ENCODE measurements around the gene ZMYM1. TPM values are rescaled to one million over a fixed set of nuclear protein-coding genes. Genes with fewer than 3 reads are reported as not detected.
A peak's percentile ranks its signal among the peaks of the same experiment; 100 is the strongest.

The ZMYM1 gene
- 2.8 and 5.7 TPM in 2 replicates for total RNA-seq

DNA sequence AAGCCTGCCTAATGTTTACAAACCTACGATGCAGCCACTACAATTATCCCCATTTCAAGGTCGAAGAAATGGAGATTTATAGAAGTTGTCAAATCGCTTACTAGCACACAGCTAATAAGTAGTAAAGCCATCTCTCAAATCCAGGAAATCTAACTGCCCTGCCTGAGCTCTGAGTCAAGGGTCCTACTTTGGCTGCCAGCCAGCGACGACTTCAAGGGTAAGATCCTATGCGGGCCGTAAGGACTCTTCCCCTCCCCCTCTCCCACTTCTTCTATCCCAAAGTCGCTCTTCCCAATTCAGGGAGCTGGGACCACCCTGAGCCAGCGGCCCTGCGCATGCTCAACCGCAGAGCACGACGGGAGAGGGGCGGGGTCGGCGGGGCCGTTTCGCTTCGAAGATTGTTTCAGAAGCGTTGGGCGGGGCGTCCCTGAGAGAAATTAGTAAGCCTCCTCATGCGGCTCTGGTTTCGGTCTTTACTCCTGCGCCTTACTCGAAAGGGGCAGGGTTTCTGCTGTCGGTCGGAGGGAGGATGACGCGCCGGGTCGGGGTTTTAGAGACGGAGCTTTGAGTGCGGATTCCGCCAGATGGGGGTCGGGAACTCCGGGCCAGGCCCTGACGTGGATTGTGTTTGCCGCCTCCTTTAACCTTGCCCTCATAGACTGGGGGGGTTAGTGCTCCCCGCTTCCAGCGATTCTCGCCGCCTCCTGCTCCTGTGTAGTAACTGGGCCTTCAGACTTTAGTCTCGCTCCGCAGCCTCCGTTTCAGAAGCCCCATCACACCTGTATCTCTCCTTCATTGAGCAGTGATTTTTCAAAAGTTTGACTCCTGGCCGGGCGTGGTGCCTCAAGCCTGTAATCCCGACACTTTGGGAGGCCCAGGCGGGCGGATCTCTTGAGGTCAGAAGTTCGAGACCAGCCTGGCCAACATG, at the start of gene ZMYM1:
TSS of gene ZMYM1 (plus strand) at position 383 of the 928 bp plus-strand sequence. CDS start 14,603 bp downstream, outside the sequence.
- intact Hi-C loops (cut with micrococcal nuclease), result loop anchor here (1.0 to 10.0 kb wide), 5 partner anchors 48 to 224 kb away; partner anchors contain the start of genes SMIM12, TMEM35B, ZMYM4 and ZMYM6
- H3K36me3 Mint-ChIP-seq (ENCODE audit: low read depth), result peaks cover 9% of the 10 kb centered on the region
- peak; percentile 95 for DNase-seq
- peaks cover 5% of the 10 kb centered on the region for H3K27me3 Mint-ChIP-seq
- H3K4me1 Mint-ChIP-seq, result peaks cover 28% of the 10 kb centered on the region
- H3K27ac Mint-ChIP-seq, result peak within 1 kb of the TSS; percentile 96
- peak within 1 kb of the TSS; percentile 96 for H3K4me3 Mint-ChIP-seq
- peaks cover 10% of the 10 kb centered on the region for H3K9me3 Mint-ChIP-seq

DNA sequence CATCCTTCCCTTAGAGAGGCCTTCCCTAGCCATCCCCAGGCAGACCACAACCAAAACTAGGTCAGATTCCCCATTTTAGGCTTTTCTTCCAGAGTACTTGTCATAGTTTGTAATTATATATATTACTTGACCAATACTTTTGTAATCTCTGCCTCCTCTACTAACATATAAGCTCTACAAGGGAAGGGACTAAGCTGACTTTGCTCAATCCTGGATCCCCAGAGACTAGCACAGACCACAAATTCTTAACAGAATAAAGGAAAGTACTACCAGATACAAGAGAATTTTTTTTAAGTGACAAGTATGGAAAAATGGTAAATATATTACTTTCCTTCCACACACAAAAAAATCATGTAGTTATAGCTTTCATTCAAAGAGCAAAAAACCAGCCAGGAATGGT, 49.4 kb upstream of the ZMYM1 start:
- Mint-ChIP-seq H3K27ac (no peak overlapping the region), H3K36me3 (ENCODE audit: low read depth) (peaks cover 31% of the 10 kb centered on the region), H3K4me3 (peak overlapping the region; percentile 99), H3K27me3 (peaks cover 2% of the 10 kb centered on the region), H3K9me3 (peaks cover 3% of the 10 kb centered on the region), H3K4me1 (peaks cover 26% of the 10 kb centered on the region)
- no peak for DNase-seq
- intact Hi-C loops (cut with micrococcal nuclease), result loop anchor here (2.0 to 5.0 kb wide), 3 partner anchors 42 to 239 kb away; partner anchors contain the start of genes TMEM35B and ZMYM4

DNA sequence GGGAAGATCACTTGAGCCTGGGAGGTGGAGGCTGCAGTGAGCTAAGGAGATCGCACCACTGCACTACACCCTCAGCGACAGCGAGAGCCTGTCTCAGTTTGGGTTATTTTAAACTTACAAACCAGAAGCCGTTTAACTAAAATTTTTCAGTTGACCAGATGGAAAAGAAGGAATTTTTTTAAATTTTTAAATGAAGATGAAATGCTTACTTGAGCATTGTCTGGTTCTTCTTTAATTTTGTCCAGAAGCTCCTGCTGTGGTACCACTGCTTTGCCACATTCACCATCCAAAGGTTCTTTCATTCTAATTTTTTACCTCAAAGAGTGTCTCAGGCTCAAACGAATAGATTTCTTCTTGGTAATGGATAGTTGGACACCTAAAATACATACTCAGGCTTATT, 48.8 kb upstream of the ZMYM1 start:
- no peak for DNase-seq
- intact Hi-C loops (cut with micrococcal nuclease), result loop anchor here (2.0 to 5.0 kb wide), 3 partner anchors 43 to 238 kb away; partner anchors contain the start of genes TMEM35B and ZMYM4
- peak overlapping the region; percentile 93 for H3K27ac Mint-ChIP-seq
- H3K36me3 Mint-ChIP-seq (ENCODE audit: low read depth), result peaks cover 31% of the 10 kb centered on the region
- H3K9me3 Mint-ChIP-seq, result peaks cover 3% of the 10 kb centered on the region
- peak overlapping the region; percentile 99 for H3K4me3 Mint-ChIP-seq
- H3K4me1 Mint-ChIP-seq, result peaks cover 26% of the 10 kb centered on the region
- H3K27me3 Mint-ChIP-seq, result peaks cover 2% of the 10 kb centered on the region

DNA sequence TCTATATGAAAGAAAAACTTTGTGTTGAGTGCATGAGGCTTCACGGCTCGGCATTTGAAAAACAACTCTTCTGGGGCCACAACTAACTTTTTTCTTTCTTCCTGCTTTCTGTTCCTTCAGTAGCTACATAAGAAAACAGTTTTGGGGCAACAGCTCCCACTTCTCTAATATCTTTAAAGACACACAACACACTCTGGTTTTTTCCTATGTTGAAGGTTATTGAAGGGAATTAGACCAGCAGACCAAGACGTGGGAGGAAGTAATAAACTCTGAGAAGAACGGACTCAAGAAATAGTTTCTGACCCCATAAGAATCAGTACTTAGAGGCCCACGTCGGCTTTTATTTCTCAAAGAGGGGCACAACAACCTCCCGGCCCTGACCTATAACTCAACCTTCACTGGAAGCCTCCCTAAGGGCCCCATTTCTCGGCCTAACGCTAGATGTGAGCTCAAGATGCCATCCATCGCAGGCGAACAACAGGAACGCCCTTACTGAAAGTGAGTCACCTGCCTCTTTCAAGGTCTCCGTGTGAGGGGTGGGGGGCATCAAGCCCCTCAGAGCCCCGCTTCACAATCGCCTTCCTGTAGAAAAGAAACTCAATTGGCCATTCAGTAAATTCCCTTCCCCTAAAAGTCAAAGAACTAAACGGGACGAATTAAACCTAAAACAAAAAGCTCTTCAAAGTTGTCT, 48.3 kb upstream of the ZMYM1 start:
- H3K27me3 Mint-ChIP-seq, result peaks cover 2% of the 10 kb centered on the region
- peak overlapping the region; percentile 99 for H3K4me3 Mint-ChIP-seq
- peaks cover 23% of the 10 kb centered on the region for H3K4me1 Mint-ChIP-seq
- peaks cover 27% of the 10 kb centered on the region for H3K36me3 Mint-ChIP-seq (ENCODE audit: low read depth)
- peak overlapping the region; percentile 93 for H3K27ac Mint-ChIP-seq
- peaks cover 3% of the 10 kb centered on the region for H3K9me3 Mint-ChIP-seq
- intact Hi-C loops (cut with micrococcal nuclease), result loop anchor here (1.0 to 5.0 kb wide), 5 partner anchors 44 to 238 kb away; partner anchors contain the start of genes SFPQ, TMEM35B, ZMYM1 and ZMYM4
- peak; percentile 82 for DNase-seq

DNA sequence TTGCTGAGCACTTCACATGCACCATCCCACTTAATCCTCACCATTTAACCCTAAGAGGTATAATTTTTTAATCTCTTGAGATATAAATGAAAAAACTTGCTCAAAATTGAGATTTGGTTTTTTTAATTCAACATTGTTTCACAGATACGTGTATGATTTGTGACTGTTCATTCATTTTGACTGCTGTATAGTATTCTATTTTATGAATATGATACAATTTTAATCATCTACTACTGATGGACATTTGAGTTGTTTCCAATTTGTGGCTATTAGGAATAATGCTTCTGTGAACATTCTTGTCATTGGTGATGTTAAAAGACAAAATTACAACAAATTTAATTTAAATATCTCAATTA, 46.8 kb upstream of the ZMYM1 start:
- Mint-ChIP-seq H3K4me3 (peak overlapping the region; percentile 99), H3K4me1 (peaks cover 16% of the 10 kb centered on the region), H3K27ac (no peak overlapping the region), H3K36me3 (ENCODE audit: low read depth) (peaks cover 20% of the 10 kb centered on the region), H3K9me3 (peaks cover 3% of the 10 kb centered on the region), H3K27me3 (peaks cover 2% of the 10 kb centered on the region)
- no peak for DNase-seq
- intact Hi-C loops (cut with micrococcal nuclease), result loop anchor here (2.0 to 5.0 kb wide), 3 partner anchors 42 to 170 kb away; partner anchors contain the start of gene TMEM35B

DNA sequence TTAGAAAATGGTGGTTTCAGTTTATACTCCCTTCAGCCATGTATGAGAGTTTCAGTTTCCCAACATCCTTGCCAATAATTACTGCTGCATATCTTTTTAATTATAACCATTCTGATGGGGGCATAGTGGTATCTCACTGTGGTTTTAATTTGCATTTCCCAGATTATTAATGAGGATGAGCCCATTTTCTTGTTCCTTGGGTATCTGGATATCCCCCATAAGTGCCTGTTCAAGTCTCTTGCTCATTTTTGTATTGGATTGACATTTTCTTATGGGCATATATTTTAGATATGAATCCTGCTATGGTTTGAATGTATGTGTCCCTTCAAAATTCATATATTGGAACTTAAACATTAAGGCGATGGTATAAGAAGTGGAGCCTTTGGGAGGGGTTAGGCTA, 45.8 kb upstream of the ZMYM1 start:
- Mint-ChIP-seq H3K36me3 (ENCODE audit: low read depth) (peaks cover 14% of the 10 kb centered on the region), H3K4me3 (no peak overlapping the region), H3K4me1 (peaks cover 15% of the 10 kb centered on the region), H3K27ac (no peak overlapping the region), H3K27me3 (peaks cover 2% of the 10 kb centered on the region), H3K9me3 (peaks cover 3% of the 10 kb centered on the region)
- DNase-seq, result no peak
- intact Hi-C loops (cut with micrococcal nuclease), result loop anchor here (2.0 to 5.0 kb wide), 3 partner anchors 41 to 171 kb away; partner anchors contain the start of gene TMEM35B

DNA sequence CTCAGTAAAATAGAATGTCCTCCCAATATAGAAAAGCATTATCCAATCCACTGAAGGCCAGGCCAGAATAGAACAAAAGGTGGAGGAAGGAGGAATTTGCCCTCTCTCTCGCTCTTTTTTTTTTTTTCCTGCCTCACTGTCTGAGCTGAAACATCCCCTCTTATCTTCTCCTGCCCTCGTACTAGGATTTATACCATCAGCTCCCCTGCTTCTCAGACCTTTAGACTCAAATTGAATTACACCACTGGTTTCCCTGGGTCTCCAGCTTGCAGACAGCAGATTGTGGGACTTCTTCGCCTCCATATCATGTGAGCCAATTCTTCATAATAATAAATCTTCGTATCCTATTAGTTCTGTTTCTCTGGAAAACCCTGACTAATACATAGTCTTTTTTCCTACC, 42.6 kb upstream of the ZMYM1 start:
- no peak overlapping the region for H3K27ac Mint-ChIP-seq
- intact Hi-C loops (cut with micrococcal nuclease), result no loop called here
- DNase-seq, result no peak
- peaks cover 7% of the 10 kb centered on the region for H3K9me3 Mint-ChIP-seq
- H3K4me3 Mint-ChIP-seq, result no peak overlapping the region
- H3K36me3 Mint-ChIP-seq (ENCODE audit: low read depth), result peaks cover 4% of the 10 kb centered on the region
- H3K4me1 Mint-ChIP-seq, result peaks cover 5% of the 10 kb centered on the region
- H3K27me3 Mint-ChIP-seq, result peaks cover 2% of the 10 kb centered on the region

DNA sequence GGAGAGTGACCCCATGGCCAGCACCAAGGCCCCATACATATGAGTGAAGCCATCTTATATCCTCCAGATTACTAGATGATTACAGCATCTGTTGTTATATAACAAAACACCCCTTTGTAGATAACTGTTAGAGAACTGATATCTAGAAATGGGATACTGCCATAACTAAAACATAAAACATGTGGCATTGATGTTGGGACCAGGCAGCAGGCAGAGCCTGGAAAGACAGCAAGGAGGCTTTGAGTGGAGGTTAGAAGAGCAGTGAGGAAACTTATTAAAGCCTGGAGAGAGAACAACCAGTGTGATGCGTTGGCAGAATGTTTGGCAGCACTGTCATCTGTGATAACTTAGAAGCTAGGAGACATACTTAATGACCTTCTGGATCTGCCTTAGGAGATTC, 42.0 kb upstream of the ZMYM1 start:
- peaks cover 2% of the 10 kb centered on the region for H3K27me3 Mint-ChIP-seq
- peaks cover 3% of the 10 kb centered on the region for H3K4me1 Mint-ChIP-seq
- peaks cover 1% of the 10 kb centered on the region for H3K36me3 Mint-ChIP-seq (ENCODE audit: low read depth)
- no peak overlapping the region for H3K27ac Mint-ChIP-seq
- no peak overlapping the region for H3K4me3 Mint-ChIP-seq
- intact Hi-C loops (cut with micrococcal nuclease), result no loop called here
- no peak for DNase-seq
- H3K9me3 Mint-ChIP-seq, result peaks cover 7% of the 10 kb centered on the region

DNA sequence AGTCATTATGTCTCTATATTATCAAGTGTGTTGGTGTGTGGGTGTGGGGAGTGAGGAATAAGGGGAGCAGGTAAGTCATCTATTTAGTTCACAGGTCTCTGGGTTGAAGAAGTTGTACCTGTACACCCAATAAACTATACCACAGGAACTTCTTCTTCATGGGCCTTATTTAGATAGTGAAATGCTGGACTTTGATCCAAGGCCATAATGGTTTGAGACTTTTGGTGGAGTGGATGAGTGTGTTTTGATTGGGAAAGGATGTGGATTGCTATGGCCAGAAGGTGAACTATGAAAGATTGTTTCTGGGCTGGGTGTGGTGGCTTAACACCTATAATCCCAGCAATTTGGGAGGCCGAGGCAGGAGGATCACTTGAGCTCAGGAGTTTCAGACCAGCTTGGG, 40.5 kb upstream of the ZMYM1 start:
- peaks cover 3% of the 10 kb centered on the region for H3K4me1 Mint-ChIP-seq

DNA sequence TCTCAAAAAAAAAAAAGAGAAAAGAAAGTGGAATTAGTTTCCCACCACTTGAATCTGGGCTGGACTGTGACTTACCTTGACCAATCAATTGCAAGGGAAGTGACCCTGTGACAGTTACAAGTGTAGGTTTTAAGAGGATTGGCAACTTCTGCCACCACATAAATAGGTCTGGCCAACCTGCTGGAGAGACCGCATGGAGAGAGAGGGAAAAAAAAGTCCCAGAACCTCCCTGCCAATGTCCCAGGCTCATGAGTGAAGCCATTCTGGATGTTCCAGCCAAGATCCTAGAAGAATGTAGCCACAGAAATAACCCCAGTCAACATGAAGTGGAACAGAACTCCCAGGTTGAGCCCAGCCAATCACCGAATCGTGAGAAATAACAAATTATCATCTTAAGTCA, 35.7 kb upstream of the ZMYM1 start:
- H3K4me3 Mint-ChIP-seq, result no peak overlapping the region
- DNase-seq, result no peak
- peaks cover 9% of the 10 kb centered on the region for H3K27me3 Mint-ChIP-seq
- H3K9me3 Mint-ChIP-seq, result peaks cover 3% of the 10 kb centered on the region
- intact Hi-C loops (cut with micrococcal nuclease), result no loop called here
- H3K36me3 Mint-ChIP-seq (ENCODE audit: low read depth), result no peaks in the 10 kb centered on the region
- no peak overlapping the region for H3K27ac Mint-ChIP-seq
- no peaks in the 10 kb centered on the region for H3K4me1 Mint-ChIP-seq

More for the DNA sequence above, 40.5 kb upstream of the ZMYM1 start:
- Mint-ChIP-seq H3K4me3 (no peak overlapping the region), H3K9me3 (peaks cover 7% of the 10 kb centered on the region), H3K27me3 (peaks cover 7% of the 10 kb centered on the region), H3K36me3 (ENCODE audit: low read depth) (peaks cover 1% of the 10 kb centered on the region), H3K27ac (no peak overlapping the region)
- intact Hi-C loops (cut with micrococcal nuclease), result no loop called here
- DNase-seq, result no peak

DNA sequence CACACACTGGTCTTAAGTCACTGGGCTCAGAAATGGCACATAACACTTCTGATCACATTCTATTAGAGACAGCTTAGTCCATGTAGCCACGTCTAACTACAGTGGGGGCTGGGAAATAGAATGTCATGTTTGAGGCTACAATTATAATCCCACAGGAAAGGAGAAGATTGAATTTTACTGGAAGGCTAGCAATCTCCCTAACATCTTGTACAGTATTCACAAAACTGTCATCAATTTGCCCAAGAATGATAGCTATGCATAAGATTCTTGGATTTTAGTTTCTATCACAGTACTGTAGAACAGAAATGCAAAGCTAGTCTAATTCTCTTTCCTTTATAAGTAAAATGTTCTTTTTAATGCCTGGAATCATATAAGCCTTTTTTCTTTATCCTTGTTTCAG, 34.8 kb upstream of the ZMYM1 start:
- peaks cover 9% of the 10 kb centered on the region for H3K27me3 Mint-ChIP-seq

DNA sequence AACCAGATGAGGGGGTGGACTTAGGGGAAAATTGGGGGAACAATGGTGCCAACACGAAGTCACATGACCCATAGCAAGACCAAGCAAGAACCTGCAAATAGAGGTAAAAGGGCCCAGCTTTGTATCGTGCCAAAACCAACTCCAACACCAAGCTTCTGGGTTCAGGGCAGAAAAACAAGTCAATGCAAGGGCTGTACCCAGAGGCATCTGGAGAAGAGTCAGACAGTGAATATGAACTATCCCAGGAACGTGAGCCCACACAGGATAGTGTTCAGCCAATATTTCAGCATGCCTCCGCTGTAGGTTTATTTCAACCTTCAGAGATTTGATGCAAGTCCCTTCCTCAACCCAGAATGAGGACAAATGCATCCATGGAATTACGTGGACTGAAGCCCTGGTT, 32.5 kb upstream of the ZMYM1 start:
- Mint-ChIP-seq H3K27ac (no peak overlapping the region), H3K4me3 (no peak overlapping the region), H3K4me1 (no peaks in the 10 kb centered on the region), H3K9me3 (no peaks in the 10 kb centered on the region), H3K27me3 (peaks cover 8% of the 10 kb centered on the region), H3K36me3 (ENCODE audit: low read depth) (no peaks in the 10 kb centered on the region)
- intact Hi-C loops (cut with micrococcal nuclease), result no loop called here
- DNase-seq, result no peak

More for the DNA sequence above, 34.8 kb upstream of the ZMYM1 start:
- no peaks in the 10 kb centered on the region for H3K4me1 Mint-ChIP-seq
- intact Hi-C loops (cut with micrococcal nuclease), result no loop called here
- no peaks in the 10 kb centered on the region for H3K9me3 Mint-ChIP-seq
- H3K4me3 Mint-ChIP-seq, result no peak overlapping the region
- no peak for DNase-seq
- H3K36me3 Mint-ChIP-seq (ENCODE audit: low read depth), result no peaks in the 10 kb centered on the region
- no peak overlapping the region for H3K27ac Mint-ChIP-seq

DNA sequence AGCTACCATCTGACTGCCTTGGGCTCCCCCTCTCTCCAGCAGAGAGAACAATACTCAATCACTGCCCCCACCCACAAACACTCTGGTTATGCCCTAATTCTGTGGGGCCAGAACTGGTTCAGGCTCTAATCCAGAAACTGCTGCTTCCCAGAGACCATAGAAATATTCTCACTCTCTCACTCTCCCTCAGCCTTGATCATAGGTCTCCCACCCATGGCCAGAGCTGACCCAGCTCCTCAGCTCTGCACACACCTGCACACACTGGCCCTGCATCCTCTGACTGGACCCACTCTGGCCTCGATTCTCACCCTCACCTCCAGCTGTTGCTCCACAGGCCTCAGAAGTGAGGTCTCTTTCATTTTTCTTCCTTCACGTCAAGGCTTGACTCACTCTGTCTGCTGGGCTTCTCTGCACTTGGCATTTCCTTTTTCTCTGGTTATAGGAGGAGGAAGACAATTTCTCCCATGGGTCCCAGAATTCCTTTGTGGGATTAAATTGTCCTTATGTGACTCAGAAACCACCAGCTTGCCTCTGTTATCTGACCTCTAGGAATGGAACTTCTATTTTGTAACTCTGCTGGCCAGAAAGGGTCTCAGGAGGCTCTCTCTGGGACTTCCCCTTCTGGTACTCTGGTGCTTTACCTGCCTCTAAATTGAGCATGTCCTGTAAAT, 31.9 kb upstream of the ZMYM1 start:
- H3K4me3 Mint-ChIP-seq, result no peak overlapping the region
- intact Hi-C loops (cut with micrococcal nuclease), result no loop called here
- DNase-seq, result no peak
- H3K27ac Mint-ChIP-seq, result no peak overlapping the region
- H3K36me3 Mint-ChIP-seq (ENCODE audit: low read depth), result no peaks in the 10 kb centered on the region
- no peaks in the 10 kb centered on the region for H3K4me1 Mint-ChIP-seq
- no peaks in the 10 kb centered on the region for H3K9me3 Mint-ChIP-seq
- peaks cover 6% of the 10 kb centered on the region for H3K27me3 Mint-ChIP-seq
